NB4 (cell line): ENCODE measurements around the gene RAP1GAP2.

ENCODE experiments used
- DNase-seq: peaks from one replicate; pipeline ENCODE4 v3.0.0; 2010; ENCODE audit warnings: low read depth
- H3K4me3 ChIP-seq: one replicate; pipeline ENCODE4 v1.5.1; 2011; ENCODE audit warnings: mild to moderate bottlenecking, low read depth, low read length, moderate library complexity
- CTCF ChIP-seq: IDR thresholded peaks from one replicate; pipeline ENCODE4 v1.5.1; 2012; ENCODE audit warnings: low read depth, low read length
- MYC ChIP-seq: IDR thresholded peaks from 2 replicates; pipeline ENCODE4 v1.6.1; 2011; ENCODE audit warnings: low read depth, low read length
- POLR2A ChIP-seq: IDR thresholded peaks from 2 replicates; pipeline ENCODE4 v1.6.1; 2011; ENCODE audit warnings: mild to moderate bottlenecking; ENCODE audit not compliant: insufficient read length; ENCODE audit errors: extremely low read depth
- TF ChIP-seq, protein P1 (sequence below): IDR thresholded peaks from 2 replicates; pipeline ENCODE4 v1.6.1; 2011; ENCODE audit warnings: low read depth, low read length

Gene RAP1GAP2

DNA sequence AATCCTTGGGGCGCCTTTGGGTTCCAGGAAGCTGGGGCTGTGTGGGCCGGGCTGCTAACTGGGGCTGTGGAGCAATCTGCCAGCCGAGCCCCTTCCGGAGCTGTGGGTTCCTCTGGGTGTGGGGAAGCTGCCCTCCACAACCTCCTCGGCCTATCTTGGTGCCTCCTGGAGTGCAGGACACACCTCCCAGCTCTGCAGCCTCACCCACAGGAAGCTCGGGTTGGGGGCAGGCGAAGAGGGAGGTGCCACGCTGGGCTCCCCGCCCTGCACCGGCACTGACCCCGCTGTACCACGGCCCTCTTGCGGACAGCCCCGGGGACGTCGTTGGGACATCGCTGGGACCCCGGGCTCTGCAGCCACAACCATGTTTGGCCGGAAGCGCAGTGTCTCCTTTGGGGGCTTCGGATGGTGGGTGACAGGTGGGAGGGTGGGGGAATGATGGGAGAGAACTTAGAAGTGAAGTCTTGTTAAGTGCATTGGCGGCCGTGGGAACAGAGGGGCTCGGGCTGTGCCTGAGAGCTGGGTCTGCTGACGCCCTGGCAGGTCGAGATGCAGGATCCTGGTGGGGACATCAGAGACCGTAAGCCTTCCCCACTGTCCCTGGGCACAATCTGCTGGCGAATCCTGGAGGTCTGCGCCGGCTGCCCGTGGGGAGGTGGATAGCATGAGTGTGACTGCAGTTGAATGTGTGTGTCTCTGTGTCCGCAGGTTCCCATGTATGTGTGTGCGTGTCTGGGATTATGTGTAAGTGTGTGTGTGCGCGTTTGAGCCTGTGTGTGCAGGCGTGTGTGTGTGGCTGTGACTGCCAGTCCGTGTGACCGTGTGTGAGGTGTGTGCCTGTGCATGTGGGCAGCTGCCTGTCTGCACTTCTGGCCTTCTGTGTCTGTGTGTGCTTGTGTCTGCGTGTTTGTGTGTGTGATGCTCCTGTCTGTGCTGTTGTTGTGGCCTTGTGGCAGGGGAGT is at the start of gene RAP1GAP2:
RAP1GAP2 (plus strand) TSS at position 275 of the 962 bp plus-strand sequence; CDS start at position 365, 90 bp downstream.
- DNase-seq, result peak; percentile 95
- TF ChIP-seq MYC (peak; percentile 31), POLR2A (no peak), CTCF (peak; percentile 19)
- TF ChIP-seq, protein P1, sequence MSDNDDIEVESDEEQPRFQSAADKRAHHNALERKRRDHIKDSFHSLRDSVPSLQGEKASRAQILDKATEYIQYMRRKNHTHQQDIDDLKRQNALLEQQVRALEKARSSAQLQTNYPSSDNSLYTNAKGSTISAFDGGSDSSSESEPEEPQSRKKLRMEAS, result no peak; the same call in 1 of the 2 replicates
- H3K4me3 ChIP-seq, result peak within 1 kb of the TSS; percentile 66

- H3K4me3 ChIP-seq, result no peak within 1 kb of the TSS
- no peak for DNase-seq
- TF ChIP-seq, protein P1, result no peak
- no peak for TF ChIP-seq POLR2A
- no peak for TF ChIP-seq MYC
- TF ChIP-seq CTCF, result no peak
Observed at GRCh38 chr17:2749058-2749783, 47.0 kb upstream of the RAP1GAP2 start, which contains the start of gene CCDC92B. TSS of gene CCDC92B (minus strand) at chr17:2749652. CDS start at chr17:2735145, 14,507 bp downstream.

- H3K4me3 ChIP-seq, result no peak overlapping the region
- TF ChIP-seq CTCF (no peak), MYC (0 out of 2 replicates have a peak, but pooled peaks have one; percentile 15), POLR2A (no peak)
- TF ChIP-seq, protein P1, result peak; percentile 61
- peak; percentile 72 for DNase-seq
Observed at GRCh38 chr17:2749784-2750181, 46.5 kb upstream of the RAP1GAP2 start.

DNA sequence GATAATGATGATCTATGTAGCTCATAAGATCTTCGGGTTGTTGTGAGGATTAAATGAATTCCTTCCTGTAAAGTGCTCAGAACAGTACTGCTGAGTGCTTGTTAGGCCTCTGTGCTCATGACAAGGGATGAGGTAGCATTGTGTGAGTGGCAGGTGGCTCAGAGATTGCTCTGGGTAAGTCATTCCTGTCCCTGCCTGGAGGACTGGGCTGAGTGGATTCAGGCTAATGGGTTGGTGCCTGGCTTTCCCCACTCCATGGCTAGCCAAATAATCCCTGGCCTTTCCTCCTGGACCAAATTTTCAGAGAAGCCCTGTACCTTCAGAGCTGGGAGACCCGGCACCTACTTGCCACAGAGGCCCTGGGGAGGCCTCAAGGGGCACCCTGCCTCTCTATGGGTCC is 45.5 kb upstream of the RAP1GAP2 start:
- no peak overlapping the region for H3K4me3 ChIP-seq
- TF ChIP-seq CTCF (no peak), MYC (no peak), POLR2A (no peak)
- TF ChIP-seq, protein P1, result no peak
- no peak for DNase-seq

DNA sequence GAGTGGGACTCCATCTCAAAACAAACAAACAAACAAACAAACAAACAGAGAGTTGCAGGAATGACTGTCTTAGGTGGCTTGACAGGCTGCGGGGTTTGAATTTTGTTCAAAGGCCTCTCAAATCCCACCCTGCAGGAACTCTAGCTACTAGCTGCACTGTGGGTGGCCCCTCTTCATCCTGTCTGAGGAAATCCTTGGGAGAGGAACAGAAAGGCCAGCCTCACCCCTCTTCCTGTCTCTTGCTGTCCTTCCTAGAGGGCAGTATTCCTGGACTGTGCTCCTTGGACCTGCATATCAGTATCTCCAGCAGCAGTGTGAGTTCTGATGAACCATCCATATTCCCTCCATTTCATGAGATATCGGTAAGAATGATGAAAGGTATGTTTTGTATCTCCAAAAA is 44.7 kb upstream of the RAP1GAP2 start:
- TF ChIP-seq CTCF (no peak), POLR2A (no peak), MYC (no peak)
- TF ChIP-seq, protein P1, result no peak
- DNase-seq, result no peak
- no peak overlapping the region for H3K4me3 ChIP-seq
